Placental epithelial cell (primary cell): ENCODE measurements around the gene CEP83. TPM values are rescaled to one million over a fixed set of nuclear protein-coding genes. Genes with fewer than 3 reads are reported as not detected.

Source experiments
- total RNA-seq: library from RNA; depleted of rRNA; stranded (reverse); fragments of >200 nt; gene quantifications from 2 replicates; pipeline ENCODE4 v1.2.3, GENCODE V29; 2012

The CEP83 gene, protein sequence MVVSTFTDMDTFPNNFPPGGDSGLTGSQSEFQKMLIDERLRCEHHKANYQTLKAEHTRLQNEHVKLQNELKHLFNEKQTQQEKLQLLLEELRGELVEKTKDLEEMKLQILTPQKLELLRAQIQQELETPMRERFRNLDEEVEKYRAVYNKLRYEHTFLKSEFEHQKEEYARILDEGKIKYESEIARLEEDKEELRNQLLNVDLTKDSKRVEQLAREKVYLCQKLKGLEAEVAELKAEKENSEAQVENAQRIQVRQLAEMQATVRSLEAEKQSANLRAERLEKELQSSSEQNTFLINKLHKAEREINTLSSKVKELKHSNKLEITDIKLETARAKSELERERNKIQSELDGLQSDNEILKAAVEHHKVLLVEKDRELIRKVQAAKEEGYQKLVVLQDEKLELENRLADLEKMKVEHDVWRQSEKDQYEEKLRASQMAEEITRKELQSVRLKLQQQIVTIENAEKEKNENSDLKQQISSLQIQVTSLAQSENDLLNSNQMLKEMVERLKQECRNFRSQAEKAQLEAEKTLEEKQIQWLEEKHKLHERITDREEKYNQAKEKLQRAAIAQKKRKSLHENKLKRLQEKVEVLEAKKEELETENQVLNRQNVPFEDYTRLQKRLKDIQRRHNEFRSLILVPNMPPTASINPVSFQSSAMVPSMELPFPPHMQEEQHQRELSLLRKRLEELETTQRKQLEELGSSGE
- 5.9 and 7.3 TPM in 2 replicates for total RNA-seq

DNA sequence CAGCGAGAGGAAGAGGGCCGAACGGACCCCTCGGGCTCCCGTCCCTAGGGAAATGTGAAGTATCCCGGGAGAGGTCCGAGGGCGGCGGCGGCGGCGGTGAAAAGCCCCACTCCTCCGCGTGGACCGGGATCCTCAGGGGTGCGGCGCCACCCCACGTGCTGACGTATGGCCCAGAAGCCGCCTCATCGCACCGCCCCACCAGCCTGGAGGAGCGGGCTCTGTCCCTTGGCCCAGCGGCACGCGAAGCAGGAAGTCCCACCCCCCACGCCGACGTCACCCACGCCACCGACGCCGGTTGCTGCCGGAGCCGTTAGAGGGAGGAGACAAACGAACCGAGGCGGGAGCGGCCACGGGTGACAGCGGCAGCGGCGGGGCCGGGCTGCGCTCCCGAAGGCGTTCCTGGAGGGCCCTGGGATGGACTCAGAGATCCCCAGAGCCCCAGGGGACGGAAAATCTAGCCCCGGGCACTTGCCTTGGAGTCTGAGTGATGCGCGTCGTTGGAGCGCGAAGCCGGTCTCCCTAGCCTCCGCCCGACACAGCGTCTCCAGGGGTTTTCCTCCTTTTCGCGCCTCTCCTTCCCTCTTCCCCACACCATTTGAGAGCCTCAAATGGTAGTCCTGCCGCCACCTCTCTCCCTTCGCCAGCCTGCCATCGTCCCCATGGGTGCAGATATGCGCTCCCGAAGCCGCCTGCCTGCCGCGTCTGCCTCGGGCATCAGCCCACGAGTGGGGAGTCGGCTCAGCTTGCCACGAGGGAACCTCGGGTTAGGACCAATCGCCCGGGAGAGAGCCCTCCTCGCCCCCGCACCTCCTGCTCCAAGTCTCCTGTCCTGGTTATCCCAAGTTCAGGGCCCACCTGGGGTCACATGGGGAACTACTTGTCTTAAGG is at the start of gene CEP83:
TSS of gene CEP83 (minus strand) at position 140 of the 888 bp plus-strand sequence. CDS start 47,377 bp downstream, outside the sequence.

Other genes starting within 250 kb of the CEP83 start
- gene TMCC3, start 190.7 kb upstream of the CEP83 start, total RNA-seq: under 0.01 and 0.11 TPM in 2 replicates